HEK293T (cell line): Measurements from ENCODE around the gene UBR1.
"Not testable (repeated sequence)": the region's sequence is repeated elsewhere in the genome, so short reads cannot be mapped to it uniquely, and the experiment has no call there.

ENCODE experiments used
- BHLHE40 ChIP-seq: fragments of 450-650 bp; IDR thresholded peaks from 2 replicates; pipeline ENCODE4 v1.6.1; 2016; ENCODE audit warnings: mild to moderate bottlenecking, moderate library complexity, borderline replicate concordance
- ELF4 ChIP-seq: fragments of 450-650 bp; IDR thresholded peaks from 2 replicates; pipeline ENCODE4 v1.6.1; 2017; ENCODE audit warnings: antibody characterized with exemption
- FOXK2 ChIP-seq: fragments of 450-650 bp; IDR thresholded peaks from 2 replicates; pipeline ENCODE4 v1.6.1; 2016; ENCODE audit warnings: mild to moderate bottlenecking
- FOXM1 ChIP-seq: fragments of 450-650 bp; IDR thresholded peaks from 2 replicates; pipeline ENCODE4 v1.6.1; 2017; ENCODE audit warnings: mild to moderate bottlenecking, borderline replicate concordance
- HDGF ChIP-seq: fragments of 450-650 bp; IDR thresholded peaks from 2 replicates; pipeline ENCODE4 v1.6.1; 2017; ENCODE audit warnings: antibody characterized with exemption, borderline replicate concordance
- L3MBTL2 ChIP-seq: fragments of 450-650 bp; conservative IDR thresholded peaks from 2 replicates; pipeline ENCODE4 v1.6.1; 2016; ENCODE audit warnings: mild to moderate bottlenecking
- LEF1 ChIP-seq: fragments of 450-650 bp; IDR thresholded peaks from 2 replicates; pipeline ENCODE4 v1.6.1; 2017; ENCODE audit warnings: mild to moderate bottlenecking, borderline replicate concordance
- NFRKB ChIP-seq: fragments of 450-650 bp; IDR thresholded peaks from 2 replicates; pipeline ENCODE4 v1.6.1; 2016; ENCODE audit warnings: mild to moderate bottlenecking, moderate library complexity
- SP1 ChIP-seq: fragments of 450-650 bp; IDR thresholded peaks from 2 replicates; pipeline ENCODE4 v1.6.1; 2017
- SUZ12 ChIP-seq: fragments of 450-650 bp; IDR thresholded peaks from 2 replicates; pipeline ENCODE4 v1.6.1; 2016; ENCODE audit warnings: mild to moderate bottlenecking
- TARDBP ChIP-seq: fragments of 450-650 bp; IDR thresholded peaks from 2 replicates; pipeline ENCODE4 v1.6.1; 2016
- ZNF384 ChIP-seq: fragments of 450-650 bp; IDR thresholded peaks from 2 replicates; pipeline ENCODE4 v1.6.1; 2016

- TF ChIP-seq L3MBTL2, ELF4, TARDBP, FOXM1, NFRKB, SP1, HDGF, FOXK2, SUZ12, ZNF384, LEF1, BHLHE40: not testable (repeated sequence)
Observed at GRCh38 chr15:43014671-43015070, 91.2 kb downstream of the UBR1 start.
